HepG2 (cell line): ENCODE results near the gene DMXL1. TPM values are rescaled to one million over a fixed set of nuclear protein-coding genes. Genes with fewer than 3 reads are reported as not detected.

ENCODE experiments used
- ATAC-seq: fragments of 200-7000 bp; cut with Tn5 transposase; 3 replicates; pipeline ENCODE4 v1.9.1; 2020; ENCODE audit warnings: mild to moderate bottlenecking, moderate library complexity
- BruUV-seq: library from RNA; stranded (reverse); fragments of 400-500 nt; replicated peaks from 2 replicates; lab custom pipeline; 2021; lab: Mats Ljungman, UMichigan
- CTCF ChIA-PET: fragments of 300-600 bp; formaldehyde crosslinking; extraction: SDS; loops from one replicate; lab custom pipeline; 2021; ENCODE audit warnings: low total read pairs, inconsistent platforms, low intra/inter-chr PET ratio; lab: Yijun Ruan, JAX
- POLR2A ChIA-PET: fragments of 350-600 bp; sonication (Branson Sonifier 250); formaldehyde crosslinking; loops from one replicate; lab custom pipeline; 2020; ENCODE audit warnings: antibody characterized with exemption, inconsistent platforms; lab: Yijun Ruan, JAX
- DNase-seq: peaks from one replicate; pipeline ENCODE4 v3.0.0-alpha.2; 2015; ENCODE audit warnings: low spot score
- FAIRE-seq: peaks from 3 replicates; lab custom pipeline; 2011; peaks lifted over from hg19 to GRCh38; lab: Jason Lieb, UNC
- H2AFZ ChIP-seq: one replicate; pipeline ENCODE4 v1.6.1; 2011; ENCODE audit warnings: low read length, inconsistent platforms
- H3K27ac ChIP-seq: fragments of 300-600 bp; 3 replicates; pipeline ENCODE4 v1.8.0; 2011; ENCODE audit warnings: mixed run types, mild to moderate bottlenecking, mixed read lengths, low read length, inconsistent platforms; ENCODE audit not compliant: insufficient read depth; ENCODE audit errors: extremely low read length
- H3K27me3 ChIP-seq, 2 experiments: fragments of 200-600 bp in 1 of 2; 2 replicates in 1 of 2; 3 replicates in 1 of 2; pipeline versions ENCODE4 v1.6.0 to v1.8.0; 2011; ENCODE audit warnings: low read length in 2 of 2, mild to moderate bottlenecking in 2 of 2, moderate library complexity in 2 of 2, inconsistent platforms in 1 of 2; ENCODE audit not compliant: insufficient read depth in 2 of 2, control insufficient read depth in 1 of 2
- H3K36me3 ChIP-seq, 2 experiments: fragments of 200-600 bp in 1 of 2; replicated peaks in 1 of 2; 2 replicates in 1 of 2; 3 replicates in 1 of 2; pipeline versions ENCODE4 v1.5.1 to v1.8.0; 2011; ENCODE audit warnings: low read length in 2 of 2, inconsistent platforms in 1 of 2; ENCODE audit not compliant: insufficient read depth in 2 of 2, control insufficient read depth in 1 of 2
- H3K4me1 ChIP-seq: 2 replicates; pipeline ENCODE4 v1.5.1; 2012; ENCODE audit warnings: low read length, inconsistent platforms; ENCODE audit not compliant: insufficient read depth
- H3K4me2 ChIP-seq: 2 replicates; pipeline ENCODE4 v1.6.0; 2011; ENCODE audit warnings: low read depth, low read length, inconsistent platforms
- H3K4me3 ChIP-seq, 3 experiments: fragments of 200-600 bp in 1 of 3; sonication (generic), shearing (Covaris generic) in 1 of 3; replicated peaks in 1 of 3; 2 replicates each; pipeline ENCODE4 v1.5.1; 2011 to 2016; ENCODE audit warnings: low read length in 3 of 3, inconsistent platforms in 2 of 3, low read depth in 2 of 3, mild to moderate bottlenecking in 2 of 3, control low read depth in 1 of 3, mixed read lengths in 1 of 3; ENCODE audit not compliant: insufficient read depth in 1 of 3
- H3K79me2 ChIP-seq: one replicate; pipeline ENCODE4 v1.6.1; 2011; ENCODE audit warnings: low read length, inconsistent platforms; ENCODE audit not compliant: insufficient read depth
- H3K9ac ChIP-seq: 2 replicates; pipeline ENCODE4 v1.6.0; 2011; ENCODE audit warnings: mild to moderate bottlenecking, low read depth, low read length, inconsistent platforms; ENCODE audit not compliant: insufficient read depth
- H3K9me3 ChIP-seq: 2 replicates; pipeline ENCODE4 v1.5.1; 2012; ENCODE audit warnings: mild to moderate bottlenecking, low read length
- H4K20me1 ChIP-seq: 2 replicates; pipeline ENCODE4 v1.6.0; 2011; ENCODE audit warnings: inconsistent platforms, mild to moderate bottlenecking, low read length, moderate library complexity; ENCODE audit not compliant: insufficient read depth
- AHDC1 ChIP-seq: sonication (generic); formaldehyde crosslinking; IDR thresholded peaks from 2 replicates; pipeline ENCODE4 v1.5.1; 2020; ENCODE audit warnings: mild to moderate bottlenecking, missing genetic modification reagents, borderline replicate concordance
- DMTF1 ChIP-seq: sonication (generic); formaldehyde crosslinking; IDR thresholded peaks from 2 replicates; pipeline ENCODE4 v1.4.0; 2020; ENCODE audit warnings: mild to moderate bottlenecking, missing genetic modification reagents
- JDP2 ChIP-seq: sonication (generic); formaldehyde crosslinking; IDR thresholded peaks from 2 replicates; pipeline ENCODE4 v1.8.1; 2022; ENCODE audit warnings: missing genetic modification reagents, borderline replicate concordance
- KLF13 ChIP-seq: sonication (generic); formaldehyde crosslinking; IDR thresholded peaks from 2 replicates; pipeline ENCODE4 v1.4.0; 2020; ENCODE audit warnings: mild to moderate bottlenecking, missing genetic modification reagents
- NAIF1 ChIP-seq: sonication (generic); formaldehyde crosslinking; IDR thresholded peaks from 2 replicates; pipeline ENCODE4 v1.5.0; 2020; ENCODE audit warnings: mild to moderate bottlenecking, missing genetic modification reagents, borderline replicate concordance
- POGK ChIP-seq: sonication (generic); formaldehyde crosslinking; conservative IDR thresholded peaks from 2 replicates; pipeline ENCODE4 v1.8.0; 2022; ENCODE audit warnings: mild to moderate bottlenecking, moderate library complexity, missing genetic modification reagents
- RELA ChIP-seq: sonication (generic); formaldehyde crosslinking; IDR thresholded peaks from 2 replicates; pipeline ENCODE4 v1.4.0; 2020; ENCODE audit warnings: missing genetic modification reagents
- TSC22D2 ChIP-seq: sonication (generic); formaldehyde crosslinking; IDR thresholded peaks from 2 replicates; pipeline ENCODE4 v1.5.1; 2020; ENCODE audit warnings: missing genetic modification reagents, mild to moderate bottlenecking, borderline replicate concordance
- ZMAT5 ChIP-seq: sonication (generic); formaldehyde crosslinking; IDR thresholded peaks from 2 replicates; pipeline ENCODE4 v1.5.0; 2020; ENCODE audit warnings: mild to moderate bottlenecking, low read depth, missing genetic modification reagents, borderline replicate concordance
- ZNF136 ChIP-seq: sonication (generic); formaldehyde crosslinking; IDR thresholded peaks from 2 replicates; pipeline ENCODE4 v1.8.1; 2022; ENCODE audit warnings: low read depth, mild to moderate bottlenecking, moderate library complexity, missing genetic modification reagents
- ZNF660 ChIP-seq: sonication (generic); formaldehyde crosslinking; IDR thresholded peaks from 2 replicates; pipeline ENCODE4 v1.5.1; 2020; ENCODE audit warnings: mild to moderate bottlenecking, low read depth, missing genetic modification reagents, borderline replicate concordance
- WGBS: methylation state at CpG from one replicate; pipeline ENCODE4 v1.1.6; 2017; ENCODE audit warnings: low lambda C conversion rate; 5-methylcytosine and 5-hydroxymethylcytosine counted together
- in situ Hi-C: cut with HindIII; loops from 2 replicates; pipeline ENCODE4 v1.10.0; 2017; ENCODE audit warnings: low pct_unique_long_range_greater_than_20kb; ENCODE audit not compliant: extremely low pct_ligation_motif_present
- intact Hi-C: fragments of 100-400 bp; cut with micrococcal nuclease; formaldehyde crosslinking; loops from one replicate; pipeline ENCODE4 v1.10.0; 2022; ENCODE audit not compliant: unreplicated experiment
- polyA plus RNA-seq, 8 experiments: library from polyadenylated mRNA; depleted of rRNA in 3 of 8; stranded (reverse) in 7 of 8; unstranded in 1 of 8; fragments of >200 nt; fragmentation: Illumina TruSeq in 4 of 8; extraction: Trizol in 4 of 8; gene quantifications; 2 replicates each; pipeline versions ENCODE4 v1.2.1 to v1.2.3, GENCODE V29; 2011 to 2016; ENCODE audit warnings: low read depth in 4 of 8, missing spikeins in 1 of 8, mixed read lengths in 1 of 8; ENCODE audit not compliant: insufficient read depth in 1 of 8
- total RNA-seq, 5 experiments: library from RNA; depleted of rRNA; stranded (reverse); fragments of >200 nt; fragmentation: Illumina TruSeq; extraction: Trizol; gene quantifications; 2 replicates each; pipeline ENCODE4 v1.2.3, GENCODE V29; 2016; ENCODE audit warnings: low read depth in 1 of 5
- TF ChIP-seq, protein P1 (sequence below): sonication (generic); formaldehyde crosslinking; IDR thresholded peaks from 2 replicates; pipeline ENCODE4 v1.4.0; 2020; ENCODE audit warnings: missing genetic modification reagents

DMXL1 gene
- total and polyA plus RNA-seq, 2 of the 13 experiments (the other 11 are each of a cell fraction or from before 2014, with no cell fraction given) = 6.9 to 18.6 TPM

DNA sequence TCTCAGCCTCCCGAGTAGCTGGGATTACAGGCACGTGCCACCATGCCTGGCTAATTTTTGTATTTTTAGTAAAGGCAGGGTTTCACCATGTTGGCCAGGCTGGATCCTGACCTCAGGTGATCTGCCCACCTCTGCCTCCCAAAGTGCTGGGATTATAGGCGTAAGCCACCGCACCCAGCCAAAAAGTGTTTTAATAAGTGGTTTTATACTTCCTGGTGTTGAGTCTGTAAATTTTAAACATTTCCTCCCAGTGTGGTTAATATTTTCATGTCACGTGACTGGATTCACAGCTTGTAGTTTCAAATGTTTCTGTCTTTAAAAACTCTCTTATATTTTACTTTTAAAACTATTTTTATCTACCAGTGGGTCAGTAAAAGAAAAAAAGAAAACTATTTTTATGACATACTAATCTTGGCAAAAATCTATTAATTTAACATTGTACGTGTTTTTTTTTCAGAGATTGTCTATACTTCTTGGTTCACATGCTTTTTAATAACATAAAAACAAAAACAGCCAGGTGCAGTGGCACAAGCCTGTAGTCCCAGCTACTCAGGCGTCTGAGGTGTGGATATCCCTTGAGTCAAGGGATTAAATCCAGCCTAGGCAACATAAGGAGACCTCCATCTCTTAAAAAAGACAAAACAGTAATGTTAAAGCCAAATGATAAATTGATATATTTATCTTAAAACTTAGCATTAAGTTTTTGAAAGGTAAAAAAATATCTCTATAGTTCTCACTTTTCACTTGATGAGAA is 117.1 kb downstream of the DMXL1 start:
- Histone ChIP-seq H3K4me3 (no peak overlapping the region), H3K36me3 (peaks cover 0 to 2% of the 10 kb centered on the region in 2 experiments; a peak in 1 of 5 replicates), H3K27me3 (no peaks in the 10 kb centered on the region), H3K79me2 (no peaks in the 10 kb centered on the region), H3K4me2 (no peak overlapping the region), H3K9me3 (no peaks in the 10 kb centered on the region), H4K20me1 (no peaks in the 10 kb centered on the region), H2AFZ (no peak overlapping the region), H3K4me1 (no peaks in the 10 kb centered on the region), H3K27ac (no peak overlapping the region), H3K9ac (no peak overlapping the region)
- no peak for DNase-seq
- intact Hi-C loops = no loop called here
- CTCF ChIA-PET = no interaction called here
- WGBS = 95% methylated on average over 7 of the region's 7 CpGs
- FAIRE-seq = no peak
- no TSS peak for BruUV-seq
- in situ Hi-C loops = no loop called here
- POLR2A ChIA-PET = no interaction called here
- ATAC-seq = no peak
- no peak for TF ChIP-seq ZNF136
- no peak for TF ChIP-seq ZMAT5 (CRISPR knock-in tag)
- TF ChIP-seq TSC22D2 (CRISPR knock-in tag) = no peak
- TF ChIP-seq DMTF1 (CRISPR knock-in tag) = no peak
- TF ChIP-seq, protein P1, sequence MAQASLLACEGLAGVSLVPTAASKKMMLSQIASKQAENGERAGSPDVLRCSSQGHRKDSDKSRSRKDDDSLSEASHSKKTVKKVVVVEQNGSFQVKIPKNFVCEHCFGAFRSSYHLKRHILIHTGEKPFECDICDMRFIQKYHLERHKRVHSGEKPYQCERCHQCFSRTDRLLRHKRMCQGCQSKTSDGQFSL (CRISPR knock-in tag) = no peak
- TF ChIP-seq ZNF660 = no peak
- no peak for TF ChIP-seq NAIF1
- no peak for TF ChIP-seq KLF13 (CRISPR knock-in tag)
- no peak for TF ChIP-seq AHDC1 (CRISPR knock-in tag)
- TF ChIP-seq JDP2 = no peak
- no peak for TF ChIP-seq POGK (CRISPR knock-in tag)
- TF ChIP-seq RELA = no peak
